ENCODE results near the gene STARD7. TPM values are rescaled to one million over a fixed set of nuclear protein-coding genes. Genes with fewer than 3 reads are reported as not detected.

STARD7 gene
- total RNA-seq, 2 experiments from 2014 or later, result 139 to 143 TPM

DNA sequence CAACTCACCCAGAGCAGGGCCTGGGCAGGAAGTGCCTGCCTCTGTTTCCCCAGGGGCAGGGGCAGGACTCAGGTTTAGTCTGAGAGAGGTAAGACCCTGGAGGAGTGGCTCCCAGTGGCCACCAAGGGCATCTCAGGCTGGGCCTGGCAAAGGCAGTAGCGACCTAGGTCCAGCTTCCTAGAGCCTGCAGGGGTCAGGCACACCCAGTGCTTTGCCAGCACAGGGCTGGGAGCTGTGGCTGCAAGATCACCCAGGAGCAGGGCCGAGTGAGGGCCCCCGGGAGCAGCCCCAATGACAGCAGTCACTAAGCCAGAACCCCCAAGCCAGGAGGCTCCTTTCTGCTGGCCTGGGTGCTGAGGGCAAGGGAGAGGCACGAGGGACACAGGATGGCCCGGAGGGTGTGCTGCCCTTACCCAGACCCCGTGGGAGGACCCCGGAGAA is 54.6 kb downstream of the STARD7 start:
- H3K4me3 Mint-ChIP-seq, result no peak overlapping the region
- no peaks in the 10 kb centered on the region for H3K27me3 Mint-ChIP-seq (ENCODE audit: low read depth)
- POLR2A ChIA-PET, result interaction anchor here (1.2 kb wide), 1 partner anchor 8 kb away, joined by 4 read pairs; the partner anchor contains the start of gene DUSP2
- no peaks in the 10 kb centered on the region for H3K36me3 Mint-ChIP-seq (ENCODE audit: low read depth)
- no peak overlapping the region for H3K27ac Mint-ChIP-seq
- DNase-seq, result no peak
- no peak for ATAC-seq
- H3K4me1 Mint-ChIP-seq (ENCODE audit: low read depth), result peaks cover 66% of the 10 kb centered on the region
- H3K9me3 Mint-ChIP-seq (ENCODE audit: insufficient read depth), result no peaks in the 10 kb centered on the region
- CTCF ChIA-PET, result interaction anchor here (21.7 kb wide), 1 partner anchor 19 kb away, joined by 674 read pairs; no protein-coding TSS in a partner anchor

DNA sequence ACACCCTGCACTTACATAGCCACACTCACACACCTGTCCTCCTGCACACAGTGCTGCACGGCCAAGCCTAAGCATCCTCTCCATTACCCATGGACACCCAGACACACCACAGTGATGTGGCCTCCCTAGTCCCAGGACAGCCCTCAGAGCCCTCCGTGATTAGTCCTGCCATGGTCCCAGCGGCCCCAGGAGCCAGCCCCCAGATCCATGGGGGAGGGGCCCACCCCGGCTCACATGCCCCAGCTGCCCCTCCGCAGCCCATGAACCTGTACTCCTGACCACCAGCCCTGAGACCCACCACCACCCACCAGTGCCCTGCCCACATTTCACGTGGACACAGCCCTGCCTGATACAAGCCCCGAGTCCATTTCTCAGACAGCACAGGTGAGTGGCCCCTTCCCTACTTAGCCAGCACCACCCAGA is 55.3 kb downstream of the STARD7 start:
- no peaks in the 10 kb centered on the region for H3K9me3 Mint-ChIP-seq (ENCODE audit: insufficient read depth)
- no peak overlapping the region for H3K4me3 Mint-ChIP-seq
- ATAC-seq (no peak), DNase-seq (no peak)
- H3K4me1 Mint-ChIP-seq (ENCODE audit: low read depth), result peaks cover 66% of the 10 kb centered on the region
- POLR2A ChIA-PET, result no interaction called here
- no peaks in the 10 kb centered on the region for H3K36me3 Mint-ChIP-seq (ENCODE audit: low read depth)
- peak overlapping the region; percentile 3 for H3K27ac Mint-ChIP-seq
- CTCF ChIA-PET, result interaction anchor here (1.7 to 21.7 kb wide), 2 partner anchors 10 to 20 kb away, joined by 5 to 674 read pairs; no protein-coding TSS in a partner anchor
- H3K27me3 Mint-ChIP-seq (ENCODE audit: low read depth), result no peaks in the 10 kb centered on the region

DNA sequence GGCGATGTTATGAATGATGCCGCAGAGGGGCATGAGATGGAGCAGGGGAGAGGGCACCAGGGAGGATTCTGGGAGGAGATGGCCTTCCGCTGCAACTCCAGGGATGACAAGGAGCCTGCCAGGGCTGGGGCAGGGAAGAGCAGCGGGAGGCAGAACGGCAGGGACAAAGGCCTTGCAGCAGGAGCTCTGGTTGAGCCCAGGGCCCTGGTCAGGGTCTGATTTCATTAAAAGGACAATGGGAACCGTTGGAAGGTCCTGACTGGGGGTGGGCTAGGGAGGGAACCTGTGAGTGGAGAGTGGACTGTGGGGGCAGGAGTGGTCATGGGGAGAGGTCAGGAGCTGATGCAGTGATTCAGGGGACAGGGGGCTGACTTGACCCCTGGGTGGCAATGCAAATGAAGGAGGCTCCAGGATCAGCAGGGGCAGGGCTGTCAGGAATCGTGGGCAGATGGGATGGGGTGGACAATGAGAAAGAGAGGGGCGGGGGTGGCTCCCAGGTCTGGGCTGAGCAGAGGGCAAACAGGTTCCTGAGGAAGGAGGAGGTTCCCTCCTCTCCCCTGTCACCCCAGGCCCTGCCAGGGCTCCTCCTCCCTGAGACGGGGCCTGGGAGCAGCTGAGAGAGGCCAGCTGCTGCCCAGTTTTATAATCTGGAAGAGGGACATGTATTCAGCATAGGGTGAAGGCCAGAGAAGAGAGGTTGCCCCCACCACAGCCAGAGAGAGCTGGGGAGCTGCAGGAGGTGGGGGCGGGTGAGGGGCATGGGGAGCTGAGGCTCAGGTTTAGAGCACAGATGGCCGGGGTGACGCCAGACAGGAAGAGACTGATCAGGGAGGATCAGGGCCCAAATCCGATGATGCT is 56.1 kb downstream of the STARD7 start:
- ChIA-PET CTCF (interaction anchor here (1.6 to 21.7 kb wide), 3 partner anchors 9 to 20 kb away, joined by 5 to 674 read pairs (median 7); no protein-coding TSS in a partner anchor), POLR2A (interaction anchor here (0.6 to 1.0 kb wide), 2 partner anchors 11 to 161 kb away, joined by 3 to 4 read pairs; partner anchors contain the start of gene ANKRD36C)
- Mint-ChIP-seq H3K9me3 (ENCODE audit: insufficient read depth) (no peaks in the 10 kb centered on the region), H3K27me3 (ENCODE audit: low read depth) (no peaks in the 10 kb centered on the region), H3K4me1 (ENCODE audit: low read depth) (peaks cover 66% of the 10 kb centered on the region), H3K36me3 (ENCODE audit: low read depth) (no peaks in the 10 kb centered on the region), H3K27ac (peak overlapping the region; percentile 58), H3K4me3 (no peak overlapping the region)
- ATAC-seq, result no peak
- DNase-seq, result no peak

DNA sequence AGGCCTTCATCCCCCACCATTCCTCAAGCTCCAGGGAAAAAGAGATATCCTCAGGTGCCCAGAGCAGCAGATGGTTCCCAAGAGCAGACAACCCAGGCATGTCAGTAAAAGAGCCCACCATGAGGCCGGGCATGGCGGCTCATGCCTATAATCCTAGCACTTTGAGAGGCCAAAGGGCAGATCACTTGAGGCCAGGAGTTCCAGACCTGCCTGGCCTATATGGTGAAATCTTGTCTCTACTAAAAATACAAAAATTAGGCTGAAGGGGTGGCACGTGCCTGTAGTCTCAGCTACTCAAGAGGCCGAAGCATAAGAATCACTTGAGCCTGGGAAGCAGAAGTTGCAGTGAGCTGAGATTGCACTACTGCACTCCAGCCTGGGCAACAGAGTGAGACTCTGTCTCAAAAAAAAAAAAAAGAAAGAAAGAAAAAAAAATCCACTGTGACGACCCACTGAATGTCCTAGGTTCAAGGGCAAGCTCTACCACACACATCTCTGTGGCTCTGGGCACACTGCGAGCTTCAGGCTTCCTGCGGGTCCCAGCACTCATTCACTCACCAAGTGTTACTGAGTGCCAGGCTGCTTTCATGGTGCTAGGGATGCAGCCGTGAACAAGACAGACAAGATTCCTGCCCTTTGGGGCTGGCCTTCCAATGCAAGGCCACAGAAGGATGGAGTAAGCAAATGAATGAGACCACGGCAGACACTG is 56.9 kb downstream of the STARD7 start:
- H3K9me3 Mint-ChIP-seq (ENCODE audit: insufficient read depth), result no peaks in the 10 kb centered on the region
- POLR2A ChIA-PET, result interaction anchor here (0.6 to 1.0 kb wide), 2 partner anchors 12 to 160 kb away, joined by 3 to 4 read pairs; partner anchors contain the start of gene ANKRD36C
- CTCF ChIA-PET, result interaction anchor here (1.6 to 21.7 kb wide), 3 partner anchors 9 to 21 kb away, joined by 5 to 674 read pairs (median 7); no protein-coding TSS in a partner anchor
- DNase-seq (no peak), ATAC-seq (no peak)
- H3K4me3 Mint-ChIP-seq, result no peak overlapping the region
- peaks cover 66% of the 10 kb centered on the region for H3K4me1 Mint-ChIP-seq (ENCODE audit: low read depth)
- no peaks in the 10 kb centered on the region for H3K27me3 Mint-ChIP-seq (ENCODE audit: low read depth)
- H3K27ac Mint-ChIP-seq, result peak overlapping the region; percentile 60
- no peaks in the 10 kb centered on the region for H3K36me3 Mint-ChIP-seq (ENCODE audit: low read depth)

DNA sequence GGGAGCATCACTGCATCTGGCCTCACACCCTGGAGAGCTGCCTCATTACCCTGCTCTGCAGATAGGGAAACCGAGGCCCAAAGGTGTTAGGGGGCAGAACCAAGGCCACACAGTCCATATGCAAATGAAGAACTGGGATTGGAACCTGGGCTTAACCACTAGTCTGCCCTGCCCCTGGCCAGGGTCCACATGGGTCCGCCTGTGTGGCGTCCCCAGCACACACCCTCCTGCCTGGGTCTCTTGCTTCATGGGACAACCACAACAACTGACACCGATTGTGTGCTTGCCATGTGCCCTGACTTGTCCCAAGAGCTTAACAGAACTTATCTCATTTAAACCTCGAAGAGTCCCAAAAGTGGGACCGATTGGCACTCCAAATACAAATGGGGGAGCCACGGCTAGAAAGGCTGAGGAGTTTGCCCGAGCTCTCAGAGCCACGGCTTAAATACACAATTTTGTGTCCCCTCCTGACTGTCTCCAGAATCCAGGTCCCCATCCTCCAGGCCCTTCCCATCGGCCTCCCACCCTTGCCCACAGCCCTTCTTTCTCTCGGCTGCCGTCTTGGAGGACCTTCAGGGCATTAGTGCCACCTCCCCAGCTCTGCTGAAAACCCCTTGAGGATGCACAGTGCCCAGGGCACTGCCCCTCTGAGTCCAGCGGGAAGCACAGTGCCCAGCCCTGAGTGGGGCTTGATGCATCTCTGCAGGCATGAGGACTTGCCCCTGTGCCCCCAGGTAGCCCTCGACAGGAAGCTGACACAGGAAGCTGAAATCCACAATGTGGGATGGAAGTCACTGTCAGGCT is 57.6 kb downstream of the STARD7 start:
- Mint-ChIP-seq H3K27me3 (ENCODE audit: low read depth) (no peaks in the 10 kb centered on the region), H3K4me1 (ENCODE audit: low read depth) (peaks cover 66% of the 10 kb centered on the region), H3K9me3 (ENCODE audit: insufficient read depth) (no peaks in the 10 kb centered on the region), H3K27ac (peak overlapping the region; percentile 60), H3K4me3 (no peak overlapping the region), H3K36me3 (ENCODE audit: low read depth) (no peaks in the 10 kb centered on the region)
- ATAC-seq, result no peak
- ChIA-PET CTCF (interaction anchor here (1.1 to 21.7 kb wide), 4 partner anchors 10 to 22 kb away, joined by 3 to 674 read pairs (median 5); no protein-coding TSS in a partner anchor), POLR2A (interaction anchor here (0.7 kb wide), 1 partner anchor 115 kb away, joined by 3 read pairs; the partner anchor contains the start of gene CIAO1)
- DNase-seq, result peak; percentile 20

DNA sequence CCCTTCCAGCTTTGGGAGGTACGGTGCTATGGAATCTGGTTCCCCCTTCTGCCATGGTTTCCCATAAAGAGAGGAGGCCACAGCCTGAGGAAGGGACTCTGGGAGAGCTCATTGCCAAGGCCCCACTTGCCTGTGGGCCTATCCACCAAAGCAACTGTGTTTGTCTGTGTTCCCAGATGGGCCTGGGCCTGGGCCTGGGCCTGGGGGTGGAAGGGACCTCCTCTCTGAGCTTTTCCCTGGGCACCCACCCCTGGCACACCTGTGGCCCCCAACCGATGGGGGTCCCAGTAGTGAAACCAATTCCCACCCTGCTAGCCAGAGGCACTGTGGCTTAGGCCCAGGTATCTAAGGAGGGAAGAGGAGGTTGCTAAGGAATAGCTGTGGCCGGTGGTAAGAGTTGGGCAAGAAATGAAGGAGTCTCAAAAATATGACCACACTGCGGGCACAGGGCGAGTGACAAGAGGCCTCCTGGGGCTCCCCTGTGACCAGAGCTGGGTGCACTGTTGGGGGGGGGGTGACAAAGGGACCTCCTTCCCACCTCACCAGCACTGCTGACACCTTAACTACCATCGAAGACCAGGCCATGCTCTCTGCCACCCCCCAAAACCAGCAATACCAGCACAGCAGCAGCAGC is 58.5 kb downstream of the STARD7 start:
- peaks cover 65% of the 10 kb centered on the region for H3K4me1 Mint-ChIP-seq (ENCODE audit: low read depth)
- no peaks in the 10 kb centered on the region for H3K9me3 Mint-ChIP-seq (ENCODE audit: insufficient read depth)
- DNase-seq (no peak), ATAC-seq (no peak)
- ChIA-PET CTCF (interaction anchor here (1.1 to 21.7 kb wide), 3 partner anchors 9 to 23 kb away, joined by 3 to 674 read pairs (median 3); no protein-coding TSS in a partner anchor), POLR2A (interaction anchor here (0.7 to 1.0 kb wide), 4 partner anchors 9 to 116 kb away, joined by 3 read pairs; partner anchors contain the start of gene CIAO1)
- no peaks in the 10 kb centered on the region for H3K36me3 Mint-ChIP-seq (ENCODE audit: low read depth)
- peak overlapping the region; percentile 42 for H3K27ac Mint-ChIP-seq
- no peaks in the 10 kb centered on the region for H3K27me3 Mint-ChIP-seq (ENCODE audit: low read depth)
- H3K4me3 Mint-ChIP-seq, result no peak overlapping the region

DNA sequence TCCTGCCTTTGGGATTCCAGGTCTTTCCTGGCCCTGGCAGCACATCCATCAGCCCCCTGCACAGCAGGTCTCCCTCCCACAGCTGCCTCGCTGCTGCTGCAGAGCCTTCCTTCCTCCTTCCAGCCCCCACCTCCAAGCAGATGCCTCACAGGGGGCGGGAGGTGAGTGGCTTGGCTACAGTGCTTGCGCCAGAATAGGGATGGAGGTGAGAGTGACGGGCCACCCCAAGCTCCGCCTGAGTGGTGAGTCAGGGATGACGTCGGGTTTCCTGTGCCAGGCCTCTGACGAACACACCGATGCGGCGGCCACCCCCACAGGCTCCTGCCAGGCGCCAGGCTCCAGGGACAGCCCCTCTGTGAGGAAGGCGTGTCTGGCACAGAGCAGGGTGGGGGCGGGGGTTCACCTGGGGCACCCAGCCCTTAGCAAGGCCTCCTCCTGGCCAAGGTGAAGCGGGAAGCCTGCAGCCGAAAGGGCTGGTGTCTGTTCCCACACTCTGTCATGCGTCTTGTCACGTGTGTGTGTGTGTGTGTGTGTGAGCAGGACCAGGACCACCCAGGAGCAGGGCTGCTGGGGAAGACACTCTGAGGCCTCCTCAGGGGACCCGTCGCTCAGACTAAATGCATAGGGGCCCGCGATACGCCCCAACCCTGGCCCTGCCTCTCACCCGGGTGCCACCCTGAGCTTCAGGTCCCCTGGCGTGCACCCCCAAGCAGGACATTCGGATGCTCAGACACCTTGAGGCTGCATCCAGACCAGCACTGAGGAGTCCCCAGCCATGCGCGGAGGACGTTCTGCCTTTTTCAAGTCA is 60.0 kb downstream of the STARD7 start:
- Mint-ChIP-seq H3K4me1 (ENCODE audit: low read depth) (peaks cover 75% of the 10 kb centered on the region), H3K9me3 (ENCODE audit: insufficient read depth) (no peaks in the 10 kb centered on the region), H3K27ac (peak overlapping the region; percentile 97), H3K36me3 (ENCODE audit: low read depth) (peaks cover 7% of the 10 kb centered on the region), H3K27me3 (ENCODE audit: low read depth) (no peaks in the 10 kb centered on the region), H3K4me3 (peak overlapping the region; percentile 42)
- ATAC-seq (peak; percentile 61), DNase-seq (peak; percentile 96)
- POLR2A ChIA-PET, result interaction anchor here (10.2 kb wide), 1 partner anchor 12 kb away, joined by 193 read pairs; no protein-coding TSS in a partner anchor
- CTCF ChIA-PET, result interaction anchor here (0.6 to 21.7 kb wide), 4 partner anchors 10 to 59 kb away, joined by 3 to 674 read pairs (median 12); partner anchors contain the start of gene ASTL

DNA sequence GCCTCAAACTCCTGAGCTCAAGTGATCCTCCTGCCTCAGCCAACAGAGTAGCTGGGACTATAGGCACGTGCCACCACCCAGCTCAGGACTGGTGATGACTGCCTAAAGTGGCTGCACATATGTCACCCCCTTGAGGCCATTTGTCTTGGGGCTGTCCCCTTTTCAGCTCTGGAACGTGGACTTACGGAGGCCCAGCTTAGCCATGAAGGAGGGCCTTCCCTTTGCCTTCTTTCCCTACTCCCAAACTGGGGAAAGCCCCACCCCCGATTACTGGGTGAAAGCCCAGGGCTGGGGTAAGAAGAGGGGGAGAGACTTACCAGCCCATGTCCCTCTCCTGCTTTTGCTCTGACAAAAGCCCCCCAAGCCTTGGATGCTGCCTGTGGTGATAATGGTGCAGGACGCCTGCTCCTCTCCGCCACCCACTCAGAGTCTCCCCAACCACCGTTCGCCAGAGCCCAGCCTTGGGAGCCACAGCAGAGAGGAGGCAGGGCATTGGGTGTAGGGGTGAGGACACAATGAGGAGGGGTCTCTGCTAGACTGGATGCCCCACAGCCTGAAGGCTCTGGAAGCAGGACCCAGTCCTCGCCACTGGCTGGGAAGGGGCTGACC is 60.9 kb downstream of the STARD7 start:
- Mint-ChIP-seq H3K36me3 (ENCODE audit: low read depth) (peaks cover 13% of the 10 kb centered on the region), H3K4me3 (no peak overlapping the region), H3K27ac (peak overlapping the region; percentile 97), H3K9me3 (ENCODE audit: insufficient read depth) (no peaks in the 10 kb centered on the region), H3K4me1 (ENCODE audit: low read depth) (peaks cover 80% of the 10 kb centered on the region), H3K27me3 (ENCODE audit: low read depth) (no peaks in the 10 kb centered on the region)
- ATAC-seq (no peak), DNase-seq (no peak)
- ChIA-PET POLR2A (interaction anchor here (0.7 to 10.2 kb wide), 3 partner anchors 13 to 156 kb away, joined by 3 to 193 read pairs (median 5); partner anchors contain the start of genes ANKRD36C and STARD7), CTCF (interaction anchor here (1.9 to 21.7 kb wide), 4 partner anchors 9 to 156 kb away, joined by 6 to 674 read pairs (median 14); partner anchors contain the start of genes ANKRD36C and ASTL)

DNA sequence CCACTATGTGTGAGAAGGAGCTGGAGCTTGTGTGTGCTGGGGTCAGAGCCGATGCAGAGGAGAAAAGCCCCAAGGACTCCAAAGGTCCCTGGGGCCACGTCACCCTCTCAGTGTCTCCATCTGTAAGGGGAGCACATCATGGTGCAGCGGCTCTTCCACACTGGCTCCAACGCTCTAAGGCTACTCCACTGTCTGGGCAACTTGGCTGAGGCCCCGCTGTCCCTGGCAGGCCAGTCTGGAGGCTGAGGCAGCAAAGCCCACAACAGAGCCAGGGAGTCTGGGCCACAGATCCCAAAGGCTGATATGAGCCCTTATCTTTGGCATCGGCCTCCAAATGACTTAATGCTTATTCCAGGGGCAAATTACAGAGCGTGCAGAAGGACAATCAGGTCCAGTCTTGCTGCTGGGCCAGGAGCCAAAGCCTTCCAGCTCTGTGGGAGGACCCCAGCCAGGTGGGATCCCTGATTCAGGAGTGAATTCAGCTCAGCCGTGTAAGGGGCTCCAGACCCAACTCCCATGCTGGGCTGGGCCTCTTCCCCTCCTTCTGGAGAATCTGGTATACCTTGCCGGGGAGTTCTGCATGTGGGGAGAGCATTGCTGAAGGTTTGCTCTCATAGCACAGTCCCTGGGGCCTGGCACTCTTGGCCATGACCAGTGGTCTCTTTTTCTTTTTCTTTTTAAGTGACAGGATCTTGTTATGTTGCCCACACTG is 61.6 kb downstream of the STARD7 start:
- no peak for DNase-seq
- H3K9me3 Mint-ChIP-seq (ENCODE audit: insufficient read depth), result no peaks in the 10 kb centered on the region
- CTCF ChIA-PET, result interaction anchor here (0.7 to 21.7 kb wide), 6 partner anchors 8 to 155 kb away, joined by 3 to 674 read pairs (median 8); partner anchors contain the start of genes ANKRD36C and ASTL
- no peak for ATAC-seq
- H3K4me1 Mint-ChIP-seq (ENCODE audit: low read depth), result peaks cover 82% of the 10 kb centered on the region
- H3K27ac Mint-ChIP-seq, result peak overlapping the region; percentile 97
- peak overlapping the region; percentile 61 for H3K4me3 Mint-ChIP-seq
- no peaks in the 10 kb centered on the region for H3K27me3 Mint-ChIP-seq (ENCODE audit: low read depth)
- H3K36me3 Mint-ChIP-seq (ENCODE audit: low read depth), result peaks cover 16% of the 10 kb centered on the region
- POLR2A ChIA-PET, result interaction anchor here (0.7 to 10.2 kb wide), 5 partner anchors 14 to 155 kb away, joined by 3 to 193 read pairs (median 5); partner anchors contain the start of genes ANKRD36C and STARD7
